ENCODE data around the gene IL36RN.

The IL36RN gene

DNA sequence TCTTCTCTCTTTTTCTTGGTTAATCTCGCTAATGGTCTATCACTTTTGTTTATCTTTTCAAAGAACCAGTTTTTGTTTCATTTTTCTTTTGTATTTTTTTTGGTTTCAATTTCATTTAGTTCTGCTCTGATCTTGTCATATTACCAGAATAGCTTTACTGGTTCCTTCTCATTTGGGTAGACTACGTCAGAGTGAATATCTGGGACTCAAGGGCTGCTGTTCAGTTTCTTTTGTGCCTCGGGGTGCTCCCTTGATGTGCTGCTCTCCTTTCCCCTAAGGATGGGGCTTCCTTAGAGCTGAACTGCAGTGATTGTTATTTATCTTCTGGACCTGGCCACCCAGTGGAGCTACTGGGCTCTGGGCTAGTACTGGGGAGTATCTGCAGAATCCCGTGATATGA, 39.0 kb downstream of the IL36RN start:
- Histone ChIP-seq H3K27ac (replicated peaks) (no peak overlapping the region), H3K27me3 (ENCODE audit: insufficient read depth, poor library complexity, severe bottlenecking) (no peaks in the 10 kb centered on the region), H3K4me3 (replicated peaks; ENCODE audit: insufficient read depth, low read length) (no peak overlapping the region)
- TF ChIP-seq SPI1 (IDR thresholded peaks at IDR 0.05; ENCODE audit: borderline replicate concordance, low read depth) (no peak), POLR2AphosphoS5 (IDR thresholded peaks at IDR 0.05; ENCODE audit: low read depth) (no peak), GABPA (IDR thresholded peaks at IDR 0.05; ENCODE audit: low read depth) (no peak)
- TF ChIP-seq, protein P1, sequence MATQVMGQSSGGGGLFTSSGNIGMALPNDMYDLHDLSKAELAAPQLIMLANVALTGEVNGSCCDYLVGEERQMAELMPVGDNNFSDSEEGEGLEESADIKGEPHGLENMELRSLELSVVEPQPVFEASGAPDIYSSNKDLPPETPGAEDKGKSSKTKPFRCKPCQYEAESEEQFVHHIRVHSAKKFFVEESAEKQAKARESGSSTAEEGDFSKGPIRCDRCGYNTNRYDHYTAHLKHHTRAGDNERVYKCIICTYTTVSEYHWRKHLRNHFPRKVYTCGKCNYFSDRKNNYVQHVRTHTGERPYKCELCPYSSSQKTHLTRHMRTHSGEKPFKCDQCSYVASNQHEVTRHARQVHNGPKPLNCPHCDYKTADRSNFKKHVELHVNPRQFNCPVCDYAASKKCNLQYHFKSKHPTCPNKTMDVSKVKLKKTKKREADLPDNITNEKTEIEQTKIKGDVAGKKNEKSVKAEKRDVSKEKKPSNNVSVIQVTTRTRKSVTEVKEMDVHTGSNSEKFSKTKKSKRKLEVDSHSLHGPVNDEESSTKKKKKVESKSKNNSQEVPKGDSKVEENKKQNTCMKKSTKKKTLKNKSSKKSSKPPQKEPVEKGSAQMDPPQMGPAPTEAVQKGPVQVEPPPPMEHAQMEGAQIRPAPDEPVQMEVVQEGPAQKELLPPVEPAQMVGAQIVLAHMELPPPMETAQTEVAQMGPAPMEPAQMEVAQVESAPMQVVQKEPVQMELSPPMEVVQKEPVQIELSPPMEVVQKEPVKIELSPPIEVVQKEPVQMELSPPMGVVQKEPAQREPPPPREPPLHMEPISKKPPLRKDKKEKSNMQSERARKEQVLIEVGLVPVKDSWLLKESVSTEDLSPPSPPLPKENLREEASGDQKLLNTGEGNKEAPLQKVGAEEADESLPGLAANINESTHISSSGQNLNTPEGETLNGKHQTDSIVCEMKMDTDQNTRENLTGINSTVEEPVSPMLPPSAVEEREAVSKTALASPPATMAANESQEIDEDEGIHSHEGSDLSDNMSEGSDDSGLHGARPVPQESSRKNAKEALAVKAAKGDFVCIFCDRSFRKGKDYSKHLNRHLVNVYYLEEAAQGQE (IDR thresholded peaks at IDR 0.05; ENCODE audit: insufficient replicate concordance, low read depth) = no peak
- TF ChIP-seq, protein P2, sequence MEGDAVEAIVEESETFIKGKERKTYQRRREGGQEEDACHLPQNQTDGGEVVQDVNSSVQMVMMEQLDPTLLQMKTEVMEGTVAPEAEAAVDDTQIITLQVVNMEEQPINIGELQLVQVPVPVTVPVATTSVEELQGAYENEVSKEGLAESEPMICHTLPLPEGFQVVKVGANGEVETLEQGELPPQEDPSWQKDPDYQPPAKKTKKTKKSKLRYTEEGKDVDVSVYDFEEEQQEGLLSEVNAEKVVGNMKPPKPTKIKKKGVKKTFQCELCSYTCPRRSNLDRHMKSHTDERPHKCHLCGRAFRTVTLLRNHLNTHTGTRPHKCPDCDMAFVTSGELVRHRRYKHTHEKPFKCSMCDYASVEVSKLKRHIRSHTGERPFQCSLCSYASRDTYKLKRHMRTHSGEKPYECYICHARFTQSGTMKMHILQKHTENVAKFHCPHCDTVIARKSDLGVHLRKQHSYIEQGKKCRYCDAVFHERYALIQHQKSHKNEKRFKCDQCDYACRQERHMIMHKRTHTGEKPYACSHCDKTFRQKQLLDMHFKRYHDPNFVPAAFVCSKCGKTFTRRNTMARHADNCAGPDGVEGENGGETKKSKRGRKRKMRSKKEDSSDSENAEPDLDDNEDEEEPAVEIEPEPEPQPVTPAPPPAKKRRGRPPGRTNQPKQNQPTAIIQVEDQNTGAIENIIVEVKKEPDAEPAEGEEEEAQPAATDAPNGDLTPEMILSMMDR (IDR thresholded peaks at IDR 0.05; ENCODE audit: insufficient read depth, low read length) = no peak
- no peak for DNase-seq (ENCODE audit: low read depth in 1 of 2, low spot score in 1 of 2)

DNA sequence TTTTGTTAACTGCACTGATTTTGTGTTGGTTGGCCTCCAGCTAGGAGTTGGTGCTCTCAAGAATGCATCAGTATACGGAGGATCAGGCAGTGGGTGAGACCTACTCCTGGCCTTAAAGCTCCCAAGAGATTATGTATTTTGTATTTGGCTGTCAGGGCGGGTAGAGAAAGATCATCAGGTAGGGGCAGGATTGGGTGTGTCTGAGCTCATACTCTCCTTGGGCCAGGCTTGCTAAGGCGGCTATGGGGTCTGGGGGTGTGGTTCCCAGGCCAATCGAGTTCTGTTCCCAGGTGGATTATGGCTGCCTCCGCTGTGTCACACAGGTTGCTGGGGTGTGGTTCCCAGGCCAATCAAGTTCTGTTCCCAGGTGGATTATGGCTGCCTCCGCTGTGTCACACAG, 39.5 kb downstream of the IL36RN start:
- H3K4me3 ChIP-seq (replicated peaks; ENCODE audit: insufficient read depth, low read length) = no peak overlapping the region
- no peak for DNase-seq (ENCODE audit: low read depth in 1 of 2, low spot score in 1 of 2)
- H3K27me3 ChIP-seq (ENCODE audit: insufficient read depth, poor library complexity, severe bottlenecking) = no peaks in the 10 kb centered on the region
- no peak overlapping the region for H3K27ac ChIP-seq (replicated peaks)
- TF ChIP-seq SPI1 (IDR thresholded peaks at IDR 0.05; ENCODE audit: borderline replicate concordance, low read depth) (no peak), POLR2AphosphoS5 (IDR thresholded peaks at IDR 0.05; ENCODE audit: low read depth) (no peak), GABPA (IDR thresholded peaks at IDR 0.05; ENCODE audit: low read depth) (no peak)
- TF ChIP-seq, protein P2 (IDR thresholded peaks at IDR 0.05; ENCODE audit: insufficient read depth, low read length) = no peak
- TF ChIP-seq, protein P1 (IDR thresholded peaks at IDR 0.05; ENCODE audit: insufficient replicate concordance, low read depth) = no peak

DNA sequence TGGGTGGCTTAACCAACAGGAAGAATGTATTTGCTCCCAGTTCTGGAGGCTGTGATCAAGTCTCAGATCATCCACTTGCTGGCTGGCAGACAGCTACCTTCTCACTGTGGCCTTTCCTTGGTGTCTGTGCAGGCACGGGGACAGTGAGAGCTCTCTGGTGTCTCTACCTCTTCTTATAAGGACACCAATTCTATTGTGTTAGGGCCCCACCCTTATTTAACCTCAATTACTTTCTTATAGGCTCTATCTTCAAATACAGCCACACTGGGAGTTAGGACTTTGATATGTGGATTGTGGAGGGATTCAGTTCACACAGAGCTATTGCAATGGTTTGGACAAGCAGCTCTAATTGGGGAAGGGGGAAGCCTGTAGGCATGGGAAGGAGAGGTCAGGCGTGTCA, 43.1 kb downstream of the IL36RN start:
- no peak for TF ChIP-seq SPI1 (IDR thresholded peaks at IDR 0.05; ENCODE audit: borderline replicate concordance, low read depth)
- TF ChIP-seq, protein P1 (IDR thresholded peaks at IDR 0.05; ENCODE audit: insufficient replicate concordance, low read depth) = no peak
- TF ChIP-seq, protein P2 (IDR thresholded peaks at IDR 0.05; ENCODE audit: insufficient read depth, low read length) = no peak
- no peak for TF ChIP-seq GABPA (IDR thresholded peaks at IDR 0.05; ENCODE audit: low read depth)
- TF ChIP-seq POLR2AphosphoS5 (IDR thresholded peaks at IDR 0.05; ENCODE audit: low read depth) = no peak
- DNase-seq (ENCODE audit: low read depth in 1 of 2, low spot score in 1 of 2) = no peak
- no peak overlapping the region for H3K27ac ChIP-seq (replicated peaks)

More for the DNA sequence above, 43.1 kb downstream of the IL36RN start:
- Histone ChIP-seq H3K27me3 (ENCODE audit: insufficient read depth, poor library complexity, severe bottlenecking) (no peaks in the 10 kb centered on the region), H3K4me3 (replicated peaks; ENCODE audit: insufficient read depth, low read length) (no peak overlapping the region)

Data from HL-60 (cell line).